ENCODE measurements around the gene ERMP1.

DNA sequence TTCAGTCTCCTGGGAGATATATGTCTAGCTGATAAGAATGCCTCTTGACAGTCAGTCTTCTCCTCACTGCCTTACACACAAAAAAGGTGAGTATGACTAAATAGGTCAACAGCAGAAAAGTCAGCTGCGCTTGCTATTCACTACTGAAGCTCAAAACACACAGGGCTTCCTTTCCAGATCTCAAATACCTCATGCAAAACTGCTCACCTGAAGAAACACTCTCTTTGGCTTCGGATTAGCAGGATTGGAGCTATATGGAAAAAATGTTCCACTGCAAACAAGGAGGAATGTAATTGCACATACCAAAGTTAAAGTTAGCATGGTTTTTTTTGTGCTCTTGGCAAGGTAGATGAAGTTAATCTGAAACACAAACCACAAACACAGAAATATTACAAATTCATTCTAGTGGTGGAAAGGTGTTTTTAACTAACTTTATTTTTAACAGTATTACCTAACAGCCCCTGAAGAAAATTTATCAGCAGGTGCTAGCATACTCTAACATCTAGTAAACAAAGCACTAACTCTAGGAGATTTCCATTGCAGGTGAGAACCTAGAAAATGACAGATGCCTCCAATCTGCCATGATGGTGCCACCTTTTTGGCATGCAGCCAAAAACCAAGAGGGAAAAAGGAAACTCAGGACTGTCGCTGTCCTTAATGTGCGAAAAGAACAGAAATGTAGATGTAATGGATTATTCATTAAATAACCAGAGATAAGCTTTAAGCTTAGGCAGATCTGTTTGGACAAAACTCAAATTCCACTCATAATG is 31.8 kb downstream of the ERMP1 start:
- TF ChIP-seq EP300 (IDR thresholded peaks at IDR 0.05) (no peak), POLR2A (IDR thresholded peaks at IDR 0.05; ENCODE audit: low read depth) (no peak)
- TF ChIP-seq, protein P1, sequence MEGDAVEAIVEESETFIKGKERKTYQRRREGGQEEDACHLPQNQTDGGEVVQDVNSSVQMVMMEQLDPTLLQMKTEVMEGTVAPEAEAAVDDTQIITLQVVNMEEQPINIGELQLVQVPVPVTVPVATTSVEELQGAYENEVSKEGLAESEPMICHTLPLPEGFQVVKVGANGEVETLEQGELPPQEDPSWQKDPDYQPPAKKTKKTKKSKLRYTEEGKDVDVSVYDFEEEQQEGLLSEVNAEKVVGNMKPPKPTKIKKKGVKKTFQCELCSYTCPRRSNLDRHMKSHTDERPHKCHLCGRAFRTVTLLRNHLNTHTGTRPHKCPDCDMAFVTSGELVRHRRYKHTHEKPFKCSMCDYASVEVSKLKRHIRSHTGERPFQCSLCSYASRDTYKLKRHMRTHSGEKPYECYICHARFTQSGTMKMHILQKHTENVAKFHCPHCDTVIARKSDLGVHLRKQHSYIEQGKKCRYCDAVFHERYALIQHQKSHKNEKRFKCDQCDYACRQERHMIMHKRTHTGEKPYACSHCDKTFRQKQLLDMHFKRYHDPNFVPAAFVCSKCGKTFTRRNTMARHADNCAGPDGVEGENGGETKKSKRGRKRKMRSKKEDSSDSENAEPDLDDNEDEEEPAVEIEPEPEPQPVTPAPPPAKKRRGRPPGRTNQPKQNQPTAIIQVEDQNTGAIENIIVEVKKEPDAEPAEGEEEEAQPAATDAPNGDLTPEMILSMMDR (IDR thresholded peaks at IDR 0.05): no peak

All from esophagus muscularis mucosa (tissue), 4 donors.